Loucy (cell line): ENCODE results near the gene LGR5.
A peak's percentile ranks its signal among the peaks of the same experiment; 100 is the strongest.

Source experiments
- H2AFZ ChIP-seq: fragments of 200-600 bp; sonication (generic); 2 replicates; pipeline ENCODE4 v1.6.0; 2016; ENCODE audit warnings: antibody characterized with exemption, mild to moderate bottlenecking, low read length, moderate library complexity
- H3F3A ChIP-seq: fragments of 200-600 bp; 2 replicates; pipeline ENCODE4 v1.6.0; 2016; ENCODE audit warnings: antibody characterized with exemption, low read depth, mild to moderate bottlenecking
- H3K27me3 ChIP-seq: fragments of 200-600 bp; sonication (generic); 2 replicates; pipeline ENCODE4 v1.6.1; 2014; ENCODE audit warnings: low read length, mild to moderate bottlenecking; ENCODE audit not compliant: insufficient read depth, poor library complexity, severe bottlenecking
- H3K36me3 ChIP-seq: fragments of 200-600 bp; sonication (generic); 2 replicates; pipeline ENCODE4 v1.6.1; 2016; ENCODE audit warnings: low read length; ENCODE audit not compliant: insufficient read depth
- H3K4me1 ChIP-seq: fragments of 200-600 bp; sonication (generic); 2 replicates; pipeline ENCODE4 v1.5.1; 2014; ENCODE audit warnings: low read length, mild to moderate bottlenecking; ENCODE audit not compliant: insufficient read depth, poor library complexity, severe bottlenecking
- H3K4me2 ChIP-seq: fragments of 200-600 bp; sonication (generic); 2 replicates; pipeline ENCODE4 v1.6.0; 2014; ENCODE audit warnings: antibody characterized with exemption, low read length, low read depth, mild to moderate bottlenecking; ENCODE audit not compliant: poor library complexity, severe bottlenecking
- H3K4me3 ChIP-seq: fragments of 200-600 bp; sonication (generic); 2 replicates; pipeline ENCODE4 v1.5.1; 2014; ENCODE audit warnings: low read length, mild to moderate bottlenecking, mixed read lengths; ENCODE audit not compliant: poor library complexity, severe bottlenecking
- H3K79me2 ChIP-seq: fragments of 200-600 bp; sonication (generic); 2 replicates; pipeline ENCODE4 v1.6.1; 2014; ENCODE audit warnings: low read length; ENCODE audit not compliant: insufficient read depth
- H3K9ac ChIP-seq: fragments of 200-600 bp; sonication (generic); 2 replicates; pipeline ENCODE4 v1.6.0; 2014; ENCODE audit warnings: mild to moderate bottlenecking, low read depth, low read length, moderate library complexity; ENCODE audit not compliant: poor library complexity, severe bottlenecking
- H3K9me2 ChIP-seq: fragments of 200-600 bp; sonication (generic); replicated peaks from 2 replicates; pipeline ENCODE4 v1.6.1; 2016; ENCODE audit warnings: low read depth, low read length, mixed read lengths
- H3K9me3 ChIP-seq: fragments of 200-600 bp; sonication (generic); 2 replicates; pipeline ENCODE4 v1.6.1; 2014; ENCODE audit warnings: mild to moderate bottlenecking, antibody characterized with exemption, low read length, low read depth; ENCODE audit not compliant: insufficient read depth
- H4K20me1 ChIP-seq: fragments of 200-600 bp; sonication (generic); 2 replicates; pipeline ENCODE4 v1.6.0; 2014; ENCODE audit warnings: antibody characterized with exemption, low read length, mild to moderate bottlenecking; ENCODE audit not compliant: insufficient read depth, poor library complexity, severe bottlenecking
- EZH2phosphoT487 ChIP-seq: fragments of 200-600 bp; IDR thresholded peaks from 2 replicates; pipeline ENCODE4 v1.6.1; 2018; ENCODE audit warnings: antibody characterized with exemption, mild to moderate bottlenecking, moderate library complexity, borderline replicate concordance
- TF ChIP-seq, protein P1 (sequence below): fragments of 200-600 bp; sonication (generic); conservative IDR thresholded peaks from 2 replicates; pipeline ENCODE4 v1.5.1; 2014; ENCODE audit warnings: mild to moderate bottlenecking, antibody characterized with exemption, low read length

Gene LGR5

GRCh38 chr12:71393625-71394024 is 46.0 kb upstream of the LGR5 start:
- no peaks in the 10 kb centered on the region for H3K27me3 ChIP-seq
- no peaks in the 10 kb centered on the region for H3K9me2 ChIP-seq
- H3K9ac ChIP-seq = no peak overlapping the region
- peaks cover 7% of the 10 kb centered on the region for H3K4me1 ChIP-seq
- no peak overlapping the region for H3K4me3 ChIP-seq
- H4K20me1 ChIP-seq = no peaks in the 10 kb centered on the region
- H3K36me3 ChIP-seq = no peaks in the 10 kb centered on the region
- H3K79me2 ChIP-seq = no peaks in the 10 kb centered on the region
- no peaks in the 10 kb centered on the region for H3K9me3 ChIP-seq
- TF ChIP-seq, protein P1, sequence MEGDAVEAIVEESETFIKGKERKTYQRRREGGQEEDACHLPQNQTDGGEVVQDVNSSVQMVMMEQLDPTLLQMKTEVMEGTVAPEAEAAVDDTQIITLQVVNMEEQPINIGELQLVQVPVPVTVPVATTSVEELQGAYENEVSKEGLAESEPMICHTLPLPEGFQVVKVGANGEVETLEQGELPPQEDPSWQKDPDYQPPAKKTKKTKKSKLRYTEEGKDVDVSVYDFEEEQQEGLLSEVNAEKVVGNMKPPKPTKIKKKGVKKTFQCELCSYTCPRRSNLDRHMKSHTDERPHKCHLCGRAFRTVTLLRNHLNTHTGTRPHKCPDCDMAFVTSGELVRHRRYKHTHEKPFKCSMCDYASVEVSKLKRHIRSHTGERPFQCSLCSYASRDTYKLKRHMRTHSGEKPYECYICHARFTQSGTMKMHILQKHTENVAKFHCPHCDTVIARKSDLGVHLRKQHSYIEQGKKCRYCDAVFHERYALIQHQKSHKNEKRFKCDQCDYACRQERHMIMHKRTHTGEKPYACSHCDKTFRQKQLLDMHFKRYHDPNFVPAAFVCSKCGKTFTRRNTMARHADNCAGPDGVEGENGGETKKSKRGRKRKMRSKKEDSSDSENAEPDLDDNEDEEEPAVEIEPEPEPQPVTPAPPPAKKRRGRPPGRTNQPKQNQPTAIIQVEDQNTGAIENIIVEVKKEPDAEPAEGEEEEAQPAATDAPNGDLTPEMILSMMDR = no peak
- no peak for TF ChIP-seq EZH2phosphoT487
- no peak overlapping the region for H3K4me2 ChIP-seq
- no peaks in the 10 kb centered on the region for H3F3A ChIP-seq
- H2AFZ ChIP-seq = peak overlapping the region; percentile 4; the same call in 1 of the 2 replicates

- Histone ChIP-seq H2AFZ (no peak overlapping the region), H3K4me3 (no peak overlapping the region), H3K9ac (no peak overlapping the region), H3K27me3 (no peaks in the 10 kb centered on the region), H3K36me3 (no peaks in the 10 kb centered on the region), H3K79me2 (no peaks in the 10 kb centered on the region), H4K20me1 (no peaks in the 10 kb centered on the region), H3K9me2 (no peaks in the 10 kb centered on the region), H3F3A (no peaks in the 10 kb centered on the region), H3K4me1 (peaks cover 7% of the 10 kb centered on the region), H3K4me2 (no peak overlapping the region), H3K9me3 (no peaks in the 10 kb centered on the region)
- no peak for TF ChIP-seq EZH2phosphoT487
- TF ChIP-seq, protein P1 = no peak
Observed at GRCh38 chr12:71397433-71397954, 42.1 kb upstream of the LGR5 start.

GRCh38 chr12:71399197-71399596 is 40.4 kb upstream of the LGR5 start:
- Histone ChIP-seq H3K27me3 (no peaks in the 10 kb centered on the region), H3K4me2 (no peak overlapping the region), H3K79me2 (no peaks in the 10 kb centered on the region), H3K36me3 (no peaks in the 10 kb centered on the region), H3K4me1 (no peaks in the 10 kb centered on the region), H3K9me3 (no peaks in the 10 kb centered on the region), H2AFZ (no peak overlapping the region), H3K9me2 (no peaks in the 10 kb centered on the region), H4K20me1 (no peaks in the 10 kb centered on the region), H3K4me3 (no peak overlapping the region), H3K9ac (no peak overlapping the region), H3F3A (no peaks in the 10 kb centered on the region)
- TF ChIP-seq, protein P1 = no peak
- no peak for TF ChIP-seq EZH2phosphoT487
